ENCODE measurements around the gene CYP26C1.

- TF ChIP-seq CTCF (IDR thresholded peaks at IDR 0.05) (no peak), POLR2A (IDR thresholded peaks at IDR 0.05) (no peak)
Observed at GRCh38 chr10:93072713-93073538, 12.3 kb downstream of the CYP26C1 start.

Data from right lobe of liver (tissue), 4 donors.